IPS-NIHi11 (cell line): ENCODE measurements around the gene TOMM22.
"Not testable (repeated sequence)": the region's sequence is repeated elsewhere in the genome, so short reads cannot be mapped to it uniquely, and the experiment has no call there.

Experiments used
- DNase-seq: peaks from one replicate; pipeline ENCODE4 v3.0.0; 2012; ENCODE audit warnings: mixed read lengths, low spot score

The TOMM22 gene

GRCh38 chr22:38681582-38682335 is at the start of gene TOMM22:
Gene TOMM22, plus strand, starts transcription at chr22:38681957. Its CDS starts 22 bp downstream, at chr22:38681979.
- peak; percentile 98 for DNase-seq

DNA sequence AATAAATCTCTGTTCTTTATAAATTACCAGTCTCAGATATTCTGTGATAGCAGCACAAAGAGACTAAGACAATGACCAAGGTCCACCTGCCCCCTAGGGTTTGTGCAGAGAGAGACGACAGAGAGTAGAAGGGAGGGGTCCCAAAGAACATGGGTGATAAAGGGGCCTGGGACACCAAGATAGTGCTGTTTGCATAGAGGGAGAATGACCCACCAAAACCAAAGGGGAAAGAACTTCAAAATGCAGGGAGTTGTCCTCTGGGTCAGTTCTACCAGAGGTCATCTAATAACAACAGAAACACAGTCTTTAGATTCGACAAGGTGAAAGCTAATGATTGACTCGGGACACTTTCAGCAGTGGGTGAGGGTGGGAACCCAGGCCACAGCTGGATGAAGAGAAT is 49.2 kb upstream of the TOMM22 start:
- no peak for DNase-seq

- no peak for DNase-seq
Measured at GRCh38 chr22:38638216-38638615, 43.5 kb upstream of the TOMM22 start.

GRCh38 chr22:38638728-38639127 is 43.0 kb upstream of the TOMM22 start:
- no peak for DNase-seq

- no peak for DNase-seq
Measured at GRCh38 chr22:38641476-38642040, 40.2 kb upstream of the TOMM22 start.

GRCh38 chr22:38644245-38644644 is 37.5 kb upstream of the TOMM22 start:
- DNase-seq = not testable (repeated sequence)

DNA sequence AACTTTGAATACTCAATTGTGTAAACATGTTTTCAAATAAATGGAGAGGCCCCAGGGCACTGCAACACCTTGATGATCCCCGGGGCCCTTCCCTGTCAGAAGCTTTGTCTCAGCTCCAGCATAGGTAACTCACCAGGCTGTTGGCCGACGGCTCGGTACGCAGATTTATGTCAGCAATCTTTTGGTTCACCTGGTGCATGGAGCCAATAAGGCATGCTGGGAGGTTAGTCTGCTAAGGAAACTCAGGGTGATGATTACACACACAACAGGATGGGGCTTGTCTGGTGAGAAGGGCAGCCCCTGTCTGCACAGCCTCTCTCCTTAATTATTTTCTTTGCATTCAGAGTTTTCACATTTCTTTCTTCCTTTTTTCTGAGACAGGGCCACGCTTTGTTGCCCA is 36.3 kb upstream of the TOMM22 start:
- DNase-seq = no peak

DNA sequence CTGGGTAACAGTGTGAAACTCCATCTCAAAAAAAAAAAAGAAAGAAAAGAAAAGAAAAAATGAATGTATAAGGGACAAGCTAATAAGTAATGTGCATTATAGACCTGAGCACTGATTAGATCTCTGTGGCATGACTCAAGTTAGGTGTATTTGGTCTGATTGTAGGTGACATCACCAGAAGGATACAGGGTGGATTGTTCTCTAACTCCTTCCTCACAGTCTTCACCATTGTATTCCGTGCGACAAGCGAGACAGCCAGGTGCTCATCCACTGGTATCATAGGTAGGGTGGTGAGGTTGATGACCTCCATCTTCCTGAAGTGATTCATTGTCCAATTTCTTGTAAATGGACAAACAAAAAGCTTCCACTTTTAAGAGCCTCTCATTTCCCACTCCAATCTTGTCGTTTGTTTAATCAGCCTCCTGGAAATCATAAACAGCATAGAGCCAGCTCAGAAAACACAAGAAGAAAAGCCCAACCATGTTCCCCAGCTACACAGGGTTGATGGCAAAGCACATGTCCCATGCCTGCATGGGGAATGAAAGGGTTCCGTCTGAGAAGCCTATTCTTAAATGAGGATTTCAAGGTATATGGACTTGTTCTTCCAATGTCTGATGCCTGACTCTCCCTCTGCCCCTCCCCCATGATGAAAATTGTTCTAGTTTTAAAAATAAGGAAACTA is 31.8 kb upstream of the TOMM22 start:
- no peak for DNase-seq

DNA sequence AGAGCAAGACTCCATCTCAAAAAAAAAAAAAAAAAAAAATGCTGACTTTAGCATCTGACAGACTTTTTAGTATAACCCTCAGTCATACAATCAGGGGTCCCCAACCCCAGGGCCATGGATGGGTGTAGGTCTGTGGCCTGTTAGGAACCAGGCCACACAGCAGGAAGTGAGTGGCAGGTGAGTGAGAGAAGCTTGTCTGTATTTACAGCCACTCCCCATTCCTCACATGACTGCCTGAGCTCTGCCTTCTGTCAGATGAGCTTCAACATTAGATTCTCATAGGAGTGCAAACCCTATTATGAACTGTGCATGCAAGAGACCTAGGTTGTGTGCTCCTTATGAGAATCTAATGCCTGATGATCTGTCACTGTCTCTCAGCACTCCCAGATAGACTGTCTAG is 28.9 kb upstream of the TOMM22 start:
- DNase-seq = no peak

GRCh38 chr22:38653741-38654140 is 28.0 kb upstream of the TOMM22 start:
- DNase-seq = no peak

GRCh38 chr22:38655519-38656255 is 26.1 kb upstream of the TOMM22 start:
- DNase-seq = no peak

DNA sequence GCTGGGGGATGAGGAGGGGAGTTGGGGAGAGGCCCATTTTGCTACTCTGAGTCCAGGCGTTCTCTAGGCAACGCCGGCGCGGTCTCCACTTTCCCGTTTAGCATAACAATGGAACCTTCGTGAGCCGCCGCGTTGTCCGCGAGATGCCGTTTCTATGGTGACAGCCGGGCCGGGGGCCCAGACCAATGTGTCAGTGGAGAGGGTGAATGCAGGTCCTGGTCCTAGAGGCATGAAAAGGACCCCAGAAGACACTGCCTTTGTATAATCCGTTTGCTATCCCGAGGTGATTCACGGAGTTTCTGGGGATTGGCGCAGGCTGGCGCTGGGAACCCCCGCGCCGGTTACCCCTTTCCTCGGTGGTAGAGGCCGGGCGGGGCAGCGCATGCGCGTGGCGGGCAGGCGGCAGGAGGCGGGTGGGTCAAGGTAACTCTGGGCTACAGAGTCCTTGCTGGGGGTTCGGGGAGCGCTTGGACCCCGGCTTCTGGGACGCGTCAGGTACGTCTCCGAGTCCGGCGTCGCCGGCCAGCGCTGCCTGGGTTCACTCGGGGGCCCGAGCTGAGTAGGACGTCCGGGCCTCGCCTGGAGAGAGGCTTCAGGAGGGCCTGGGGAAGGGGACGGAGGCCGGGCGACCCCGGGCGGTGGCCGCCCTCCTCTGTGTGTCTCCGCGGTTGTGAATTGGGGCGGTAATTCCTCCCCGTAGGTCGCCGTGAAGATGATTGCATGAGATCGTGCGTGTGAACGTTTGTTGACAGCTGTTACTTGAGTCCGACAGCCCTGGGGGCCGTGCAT is 25.3 kb upstream of the TOMM22 start, which contains the start of the genes CBY1 and FAM227A:
Gene CBY1 (plus strand): TSS at position 383 of the 789 bp plus-strand sequence. CDS start 11,417 bp downstream, outside the sequence.
Gene FAM227A (minus strand): TSS at position 137 of the 789 bp plus-strand sequence. CDS start 6,224 bp downstream, outside the sequence.
- peak; percentile 99 for DNase-seq

DNA sequence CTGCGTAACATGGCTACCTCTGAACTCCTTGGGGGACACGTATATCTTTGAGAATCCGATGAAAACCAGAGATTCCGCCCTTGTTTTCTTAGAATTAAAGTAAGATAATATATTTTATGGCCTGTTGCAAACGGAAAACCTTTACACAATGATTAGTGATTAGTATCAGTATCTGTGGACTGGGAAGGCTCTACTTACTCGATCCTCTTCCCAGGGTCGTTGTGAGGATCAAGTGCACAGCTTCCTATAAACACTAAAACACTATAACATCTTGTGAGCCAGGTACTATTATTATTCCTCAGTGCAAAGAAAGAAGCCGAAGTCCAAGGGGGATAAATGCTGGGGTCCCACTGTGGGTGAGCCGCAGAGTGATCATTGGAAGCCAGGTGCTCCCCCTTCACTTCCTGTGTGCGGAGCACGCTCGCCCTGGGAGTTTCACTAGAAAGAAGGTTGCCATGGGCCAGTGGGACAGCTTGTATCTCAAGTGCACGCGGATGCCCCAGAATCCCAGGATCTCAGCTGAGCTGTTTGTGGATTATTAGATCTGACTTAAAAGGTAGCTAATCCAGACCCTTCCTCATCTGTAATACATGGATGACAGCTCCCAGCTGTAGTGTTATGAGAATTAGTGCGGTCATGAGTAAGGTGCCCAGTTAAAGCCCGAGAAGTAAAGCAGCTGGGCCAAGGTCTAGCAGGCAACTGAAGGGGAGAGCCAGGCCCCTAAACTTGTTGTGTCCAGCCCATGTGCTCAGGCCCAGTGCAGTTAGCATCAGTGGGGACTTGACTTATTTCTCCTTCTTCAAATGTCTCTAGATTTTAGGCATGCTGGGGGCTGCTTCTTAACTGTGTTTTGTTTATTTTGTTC is 24.5 kb upstream of the TOMM22 start:
- DNase-seq = no peak

DNA sequence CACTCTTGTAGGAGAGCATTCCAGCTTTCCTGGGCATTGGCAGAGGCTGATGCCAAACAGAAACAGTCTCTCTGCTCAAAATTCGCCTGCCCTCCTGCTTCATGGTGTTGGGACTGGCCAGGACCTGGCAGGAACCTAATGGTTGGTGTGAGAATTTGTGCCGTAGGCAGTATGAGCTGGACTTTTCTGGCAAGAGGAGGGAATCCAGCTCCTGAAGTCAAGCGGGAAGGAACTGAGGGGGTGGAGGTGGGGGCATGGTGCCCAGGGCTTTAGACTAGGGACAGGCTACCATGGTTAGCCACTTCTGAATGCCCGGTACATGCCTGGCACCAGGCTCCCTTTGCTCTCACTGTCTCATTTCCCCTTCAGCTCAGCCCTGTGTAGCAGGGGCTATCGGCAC is 6.9 kb upstream of the TOMM22 start:
- no peak for DNase-seq

DNA sequence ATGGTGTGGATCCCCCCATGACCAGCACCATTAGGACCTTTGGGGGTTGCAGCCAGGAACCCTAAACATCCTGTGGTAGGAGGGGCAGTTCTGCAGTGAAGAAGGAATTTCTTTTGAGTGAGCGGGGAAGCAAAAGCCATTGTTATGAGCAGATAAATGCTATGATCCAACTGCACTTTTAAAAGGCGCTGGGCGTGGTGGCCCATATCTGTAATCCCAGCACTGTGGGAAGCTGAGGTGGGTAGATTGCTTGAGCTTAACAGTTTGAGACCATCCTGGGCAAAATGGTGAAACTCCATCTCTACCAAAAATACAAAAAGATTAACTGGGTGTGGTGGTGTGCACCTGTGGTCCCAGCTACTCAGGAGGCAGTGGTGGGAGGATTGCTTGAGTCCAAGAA is 5.9 kb upstream of the TOMM22 start:
- DNase-seq = no peak

GRCh38 chr22:38684895-38685294 is 3.1 kb downstream of the TOMM22 start:
- DNase-seq = no peak

DNA sequence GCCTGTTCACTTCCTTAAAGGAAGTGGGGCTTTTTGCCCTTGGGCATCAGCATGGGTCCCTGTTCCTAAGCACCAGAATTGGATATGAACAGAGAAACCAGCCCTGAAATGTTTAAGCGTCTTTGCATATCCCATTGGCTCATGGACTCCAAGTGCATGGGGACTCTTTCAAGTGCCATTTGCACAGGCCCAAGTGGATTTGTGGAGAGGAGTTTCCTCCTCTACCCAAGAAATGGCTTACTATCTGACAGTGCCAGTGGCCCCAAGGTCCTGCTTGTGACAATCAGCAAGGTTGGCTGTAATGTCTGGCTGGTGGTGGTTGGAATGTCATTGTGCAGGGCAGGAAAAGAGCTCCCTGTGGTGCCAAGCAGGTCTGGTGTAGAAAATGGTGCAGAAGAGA is 4.0 kb downstream of the TOMM22 start:
- DNase-seq = no peak

DNA sequence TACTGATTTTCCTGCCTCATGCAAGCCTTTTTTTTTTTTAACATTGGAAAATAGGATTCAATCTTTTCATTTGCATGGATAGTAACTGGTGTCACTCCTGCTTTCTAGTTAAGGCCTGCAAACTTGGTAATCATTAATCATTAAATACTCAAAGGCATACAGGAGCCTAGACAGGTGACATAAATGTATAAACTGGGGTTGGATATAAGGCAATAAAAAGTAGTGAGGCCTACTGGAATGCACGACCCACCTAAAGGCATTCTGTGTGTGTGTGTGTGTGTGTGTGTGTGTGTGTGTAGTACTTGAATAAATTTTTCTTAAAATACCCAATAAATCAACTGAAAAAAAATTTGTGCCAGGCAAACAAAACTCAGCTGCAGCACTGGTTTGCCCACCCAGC is 7.9 kb downstream of the TOMM22 start:
- DNase-seq = no peak

- DNase-seq = no peak
Measured at GRCh38 chr22:38694049-38694448, 12.3 kb downstream of the TOMM22 start.

DNA sequence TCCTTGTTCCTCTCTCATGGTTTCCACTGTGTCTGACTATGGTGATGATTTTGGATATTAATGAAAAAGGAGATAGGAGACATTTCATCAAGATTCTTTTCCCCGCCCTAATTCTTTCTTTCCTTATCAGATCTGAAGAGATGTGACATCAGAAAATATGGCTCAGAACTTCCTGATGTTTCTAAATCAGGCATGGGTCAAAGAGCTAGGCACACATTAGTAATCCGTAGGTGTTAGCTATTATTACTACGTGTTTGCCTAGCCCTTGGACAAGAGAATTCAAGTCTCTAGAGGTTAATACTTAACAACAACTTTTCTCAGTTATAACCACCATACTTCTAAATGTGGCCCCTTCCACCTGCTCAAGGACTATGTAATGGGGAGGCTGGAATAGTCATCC is 13.2 kb downstream of the TOMM22 start:
- no peak for DNase-seq
